GM18868 (cell line): ENCODE results near the gene EIF3M.
"Not testable (repeated sequence)": the region's sequence is repeated elsewhere in the genome, so short reads cannot be mapped to it uniquely, and the experiment has no call there.

ENCODE experiments used
- ATAC-seq: cut with Tn5 transposase; IDR thresholded peaks from one replicate; pipeline ENCODE4 v1.9.1; 2021; ENCODE audit warnings: mild to moderate bottlenecking, moderate library complexity; ENCODE audit not compliant: unreplicated experiment

The EIF3M gene

DNA sequence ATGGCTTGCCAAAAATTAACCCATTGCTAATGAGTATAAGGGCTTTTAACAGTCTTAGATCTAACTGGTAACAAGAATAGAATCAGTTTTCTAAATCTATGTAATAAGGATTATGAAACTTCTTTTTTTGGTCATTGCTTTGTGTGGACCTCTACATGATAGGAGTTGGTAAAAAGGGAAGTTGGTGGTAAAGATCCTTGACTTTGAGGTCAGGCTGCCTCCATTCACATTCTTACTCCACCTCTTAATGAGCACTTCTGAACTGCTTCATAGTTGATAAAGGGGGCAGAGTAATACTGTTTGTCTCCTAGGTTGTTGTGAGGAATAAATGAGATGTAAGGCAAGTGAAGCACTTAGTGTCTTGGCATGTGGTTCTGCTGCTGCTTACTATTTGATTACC, 10.6 kb downstream of the EIF3M start:
- peak; percentile 48 for ATAC-seq

DNA sequence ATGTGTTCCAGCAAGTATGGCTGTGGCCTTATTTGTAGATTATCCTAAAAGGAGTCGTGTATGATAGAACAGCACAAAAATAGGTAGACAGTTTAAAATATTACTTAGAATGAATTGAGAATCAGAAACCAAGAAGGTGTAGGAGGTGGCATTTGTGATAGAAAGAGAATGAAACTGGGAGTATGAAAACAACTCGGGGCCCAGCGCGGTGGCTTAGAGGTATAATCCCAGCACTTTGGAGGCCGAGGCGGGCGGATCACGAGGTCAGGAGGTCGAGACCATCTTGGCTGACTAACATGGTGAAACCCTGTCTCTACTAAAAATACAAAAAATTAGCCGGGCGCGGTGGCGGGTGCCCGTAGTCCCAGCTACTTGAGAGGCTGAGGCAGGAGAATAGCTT, 12.5 kb downstream of the EIF3M start:
- ATAC-seq = not testable (repeated sequence)

DNA sequence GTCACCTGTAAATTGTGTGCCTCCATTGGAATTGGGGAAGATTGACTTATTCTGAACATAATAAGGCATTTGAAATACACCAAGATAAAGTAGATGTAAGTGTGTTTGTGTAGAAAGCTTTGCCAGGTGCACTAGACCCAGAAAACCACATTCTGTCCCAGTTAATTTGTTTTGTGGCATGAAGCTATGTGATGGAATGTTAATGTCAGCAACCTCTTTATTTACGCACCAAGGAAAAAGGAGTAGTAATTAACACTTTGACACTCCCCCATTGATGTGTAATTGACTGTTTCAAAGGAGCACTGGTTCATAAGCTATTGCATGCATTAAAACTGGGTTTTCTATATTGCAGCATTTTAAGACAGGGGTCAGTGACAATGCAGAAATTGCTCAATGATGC, 14.3 kb downstream of the EIF3M start:
- no peak for ATAC-seq

DNA sequence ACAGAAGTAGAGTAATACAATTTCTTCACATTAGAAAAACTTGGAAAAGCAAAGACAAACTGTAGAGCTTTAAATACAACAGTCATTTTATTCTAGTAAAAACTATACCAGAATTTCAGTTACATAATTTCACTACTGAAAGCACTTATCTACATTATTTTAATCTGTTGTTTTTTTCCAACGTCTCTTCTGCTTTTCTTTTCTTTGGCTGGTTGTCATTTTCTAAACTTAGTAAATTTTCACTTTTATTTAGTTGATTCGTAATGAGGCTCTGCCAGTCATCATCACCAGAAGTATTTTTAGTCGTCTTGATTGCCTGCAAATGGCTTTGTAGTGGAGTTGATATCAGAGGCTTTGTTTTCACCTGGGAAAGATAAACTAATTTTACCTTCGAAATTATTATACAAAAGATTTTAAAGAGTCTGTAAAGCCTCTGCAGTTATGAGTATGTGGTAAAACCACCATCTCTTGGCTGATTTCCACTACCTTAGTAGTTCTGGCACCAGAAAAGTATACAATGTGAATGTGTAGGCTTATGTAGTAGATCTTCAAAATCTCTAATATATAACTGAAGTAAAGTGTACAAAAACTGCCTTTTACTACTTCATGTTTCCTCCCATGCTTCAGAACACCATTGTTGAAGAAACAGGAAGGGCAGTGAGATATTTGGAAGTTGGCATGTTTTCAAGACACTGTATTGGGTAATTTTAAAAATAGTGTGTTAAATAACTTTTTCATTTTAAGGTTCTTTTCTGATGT, 19.2 kb downstream of the EIF3M start:
- ATAC-seq = no peak

DNA sequence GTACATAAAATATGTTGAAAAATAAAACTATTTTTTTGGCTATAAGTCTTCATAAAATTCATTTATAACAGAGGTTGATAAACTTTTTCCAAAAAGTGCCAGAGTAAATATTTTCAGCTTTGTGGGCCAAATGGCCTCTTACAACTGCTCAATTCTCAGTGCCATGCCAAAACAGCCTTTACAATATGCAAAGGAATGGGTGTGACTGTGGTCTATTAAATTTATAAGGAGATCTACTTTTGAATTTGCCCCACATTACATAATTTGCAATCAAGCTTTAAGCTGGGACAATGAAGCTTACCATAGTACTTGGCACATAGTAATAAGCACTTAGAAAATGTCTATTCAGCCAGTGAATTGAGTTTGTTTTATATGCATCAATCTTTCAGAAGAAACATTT, 22.6 kb downstream of the EIF3M start:
- no peak for ATAC-seq

DNA sequence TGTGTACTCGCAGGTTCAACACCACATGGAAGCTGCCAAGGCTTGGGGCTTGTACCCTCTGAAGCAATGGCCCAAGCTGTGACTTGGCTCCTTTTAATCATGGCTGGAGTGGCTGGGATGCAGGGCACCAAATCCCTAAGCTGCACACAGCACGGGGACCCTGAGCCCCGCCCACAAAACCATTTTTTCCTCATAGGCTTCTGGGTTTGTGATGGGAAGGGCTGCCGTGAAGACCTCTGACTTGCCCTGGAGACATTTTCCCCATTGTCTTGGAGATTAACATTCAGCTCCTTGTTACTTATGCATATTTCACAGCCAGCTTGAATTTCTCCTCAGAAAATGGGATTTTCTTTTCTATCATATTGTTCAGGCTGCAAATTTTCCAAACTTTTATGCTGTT, 25.2 kb downstream of the EIF3M start:
- ATAC-seq = not testable (repeated sequence)

DNA sequence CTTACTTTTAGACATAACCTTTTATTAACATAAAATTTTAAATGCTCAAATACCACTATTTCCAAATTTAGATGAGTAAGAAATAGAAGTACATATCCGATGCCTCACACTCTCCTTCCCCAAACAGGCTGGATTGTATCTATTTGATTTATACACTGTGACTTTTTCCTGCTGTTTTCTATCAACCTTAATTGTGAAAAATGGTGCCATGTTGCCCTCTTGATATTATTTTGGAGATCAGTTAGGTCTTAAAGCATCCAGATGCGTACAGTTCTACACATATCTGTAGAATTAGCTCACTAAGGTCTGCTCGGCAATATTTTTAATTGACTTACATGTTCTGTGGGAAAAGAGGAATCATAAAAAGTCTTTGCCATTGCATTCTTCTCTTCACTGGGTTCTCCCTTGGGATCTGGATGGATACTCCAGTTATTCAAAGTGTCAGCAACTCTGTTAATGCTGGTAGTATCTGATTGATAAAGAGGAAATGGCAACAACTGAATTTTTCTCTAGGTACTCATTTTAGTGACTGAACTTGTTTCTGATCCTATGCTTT, 27.2 kb downstream of the EIF3M start:
- no peak for ATAC-seq

DNA sequence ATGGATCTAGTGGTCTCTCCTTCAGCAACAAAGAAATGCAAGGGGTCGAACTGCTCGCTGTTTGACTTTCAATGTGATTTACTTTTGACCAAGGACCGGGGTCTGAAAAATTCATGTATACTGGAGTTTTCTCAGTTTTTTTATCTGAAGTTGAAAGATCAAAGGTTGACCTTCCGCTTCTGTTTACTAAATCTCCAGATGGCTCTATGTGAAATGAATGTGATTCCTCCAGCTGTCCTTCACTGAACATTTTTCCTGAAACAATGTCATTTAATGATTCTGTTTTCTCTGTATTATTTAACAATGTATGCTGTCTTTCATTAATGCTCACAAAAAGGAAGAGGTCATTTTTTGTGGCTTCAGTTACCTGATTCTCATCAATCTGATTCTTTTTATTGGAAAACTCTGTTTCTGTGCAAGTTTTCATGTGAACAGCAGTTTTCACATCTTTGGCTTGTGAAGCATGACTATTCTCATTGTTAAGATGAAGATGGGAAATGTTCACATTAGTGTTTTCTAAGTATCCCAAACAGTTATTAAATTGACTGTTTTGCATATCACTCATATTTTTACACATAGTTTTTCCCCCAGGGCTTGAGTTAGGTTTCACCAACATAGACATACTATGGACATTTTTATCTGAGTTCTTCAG, 30.0 kb downstream of the EIF3M start:
- no peak for ATAC-seq

DNA sequence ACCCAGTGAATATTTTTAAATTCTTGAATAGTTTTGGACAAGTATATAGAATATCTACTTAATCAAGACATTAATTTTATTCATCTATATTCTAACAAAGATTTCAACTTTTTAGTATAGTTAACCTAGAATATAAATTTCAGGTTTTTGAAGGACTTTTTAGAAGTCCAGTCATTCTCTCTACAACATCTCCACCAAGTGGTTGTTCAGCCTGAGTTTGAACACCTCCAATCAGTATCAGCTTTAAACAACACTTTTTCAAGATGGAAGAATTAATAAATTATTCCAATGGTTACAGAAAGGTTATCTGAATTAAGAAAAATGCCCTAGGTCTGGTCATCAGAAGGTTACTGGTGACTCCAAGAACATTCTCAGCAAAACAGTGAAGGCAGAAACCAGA, 31.8 kb downstream of the EIF3M start:
- ATAC-seq = no peak

DNA sequence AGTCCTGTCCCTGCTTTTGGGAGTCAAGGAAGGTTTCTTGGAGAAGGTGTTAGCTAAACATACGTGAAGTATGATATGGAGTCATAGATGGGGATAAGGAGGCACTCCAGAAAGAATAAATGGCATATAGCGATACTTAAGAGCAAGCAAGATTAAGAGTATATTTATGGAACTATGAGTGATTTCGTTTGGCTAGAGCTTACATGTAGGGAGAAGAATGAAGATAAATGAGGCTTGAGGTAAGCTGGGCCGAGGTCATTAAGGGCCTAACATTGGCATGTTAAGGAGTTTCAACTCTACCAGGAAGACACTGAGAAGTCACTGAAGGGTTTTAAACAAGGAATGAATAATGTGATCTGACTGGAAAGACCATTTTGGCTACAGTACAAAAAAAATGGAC, 33.3 kb downstream of the EIF3M start:
- ATAC-seq = no peak

DNA sequence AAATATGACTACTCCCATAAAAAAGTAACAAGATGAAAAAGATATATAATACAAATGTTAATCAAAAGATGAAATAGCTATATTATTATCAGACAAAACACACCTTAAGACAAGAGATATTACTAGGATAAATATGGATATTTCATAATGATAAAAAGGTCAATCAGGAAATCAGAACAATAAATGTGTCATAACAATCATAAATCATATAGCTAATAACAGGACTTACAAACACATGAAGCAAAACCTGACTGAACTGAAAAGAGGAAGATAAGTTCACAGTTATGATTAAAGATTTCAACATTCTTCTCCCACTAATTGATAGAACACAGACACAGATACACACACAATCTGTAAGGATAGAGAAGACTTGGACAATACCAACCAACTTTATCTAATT, 47.2 kb downstream of the EIF3M start:
- no peak for ATAC-seq

DNA sequence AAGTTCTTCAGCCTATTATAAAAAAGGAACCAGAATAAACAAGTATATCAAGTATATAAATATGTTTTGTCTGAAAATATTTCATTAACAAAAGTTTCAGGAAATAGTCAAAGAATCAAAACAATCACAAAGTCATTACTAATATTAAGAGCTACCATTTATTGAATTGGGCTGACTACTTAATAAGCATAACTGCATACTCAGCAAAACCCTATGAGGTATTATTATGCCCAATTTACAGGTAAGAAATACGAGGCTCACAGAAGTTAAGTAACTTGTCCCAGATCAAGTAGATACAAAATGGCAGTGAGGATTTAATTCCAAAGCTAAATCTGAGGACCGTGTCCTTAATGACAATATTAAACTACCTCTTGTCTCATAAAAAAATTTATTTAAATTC, 52.2 kb downstream of the EIF3M start:
- no peak for ATAC-seq

DNA sequence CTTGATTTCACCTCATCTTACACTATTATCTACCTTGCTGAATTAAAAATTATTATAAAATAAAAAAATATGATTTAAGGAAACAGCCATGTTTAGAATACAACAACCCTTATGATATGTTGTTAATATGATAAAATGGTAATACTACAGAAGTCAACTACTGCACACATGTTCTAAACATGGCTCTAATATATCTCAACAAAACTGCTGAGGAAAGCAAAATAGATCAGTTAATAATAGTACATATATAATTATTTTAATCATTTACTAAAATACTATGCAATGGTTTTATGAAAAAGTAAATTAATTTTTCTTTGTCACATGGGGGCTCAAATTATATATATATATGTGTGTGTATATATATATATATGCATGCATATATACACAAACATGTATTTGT, 57.7 kb downstream of the EIF3M start:
- ATAC-seq = no peak

DNA sequence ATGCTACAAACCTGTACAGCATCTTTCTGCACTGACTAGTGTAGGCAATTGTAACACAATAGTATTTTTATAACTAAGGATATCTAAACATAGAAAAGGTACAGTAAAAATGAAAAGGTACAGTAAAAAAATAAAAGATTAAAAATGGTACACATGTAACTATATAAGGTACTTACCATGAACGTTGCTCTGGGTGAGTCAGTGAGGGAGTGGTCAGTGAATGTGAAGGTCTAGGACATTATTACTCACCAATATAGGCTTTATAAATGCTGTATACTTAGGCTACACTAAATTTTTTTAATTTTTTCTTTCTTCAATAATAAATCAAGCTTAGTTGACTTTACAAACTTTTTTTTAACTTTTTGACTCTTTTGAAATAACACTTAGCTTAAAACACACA, 59.9 kb downstream of the EIF3M start:
- no peak for ATAC-seq
